Upper lobe of right lung (tissue), 1 donor: ENCODE data around the gene TTLL11. TPM values are rescaled to one million over a fixed set of nuclear protein-coding genes. Genes with fewer than 3 reads are reported as not detected.

ENCODE experiments used
- ATAC-seq: fragments of 200-7000 bp; cut with Tn5 transposase; one replicate; pipeline ENCODE4 v1.9.1; 2020; ENCODE audit warnings: mild to moderate bottlenecking, moderate library complexity
- DNase-seq: peaks from one replicate; pipeline ENCODE4 v3.0.0-alpha.2; 2020
- H3K27ac ChIP-seq: fragments of 200-600 bp; one replicate; pipeline ENCODE4 v1.8.0; 2022
- H3K27me3 ChIP-seq: fragments of 200-600 bp; one replicate; pipeline ENCODE4 v1.8.0; 2022; ENCODE audit warnings: mild to moderate bottlenecking
- H3K36me3 ChIP-seq: fragments of 200-600 bp; one replicate; pipeline ENCODE4 v1.8.0; 2022
- H3K4me1 ChIP-seq: fragments of 200-600 bp; one replicate; pipeline ENCODE4 v1.8.0; 2022
- H3K4me3 ChIP-seq: fragments of 200-600 bp; one replicate; pipeline ENCODE4 v1.8.0; 2022; ENCODE audit warnings: mild to moderate bottlenecking
- H3K9me3 ChIP-seq: fragments of 200-600 bp; one replicate; pipeline ENCODE4 v1.8.0; 2022
- CTCF ChIP-seq: fragments of 200-600 bp; IDR thresholded peaks from one replicate; pipeline ENCODE4 v1.8.0; 2022; ENCODE audit warnings: antibody characterized with exemption
- intact Hi-C: fragments of 100-400 bp; cut with DNase I; formaldehyde crosslinking; loops from one replicate; pipeline ENCODE4 v1.11.0; 2022
- total RNA-seq: library from RNA; stranded (reverse); fragmentation: NEBNext Ultra II Directional; extraction: Animal tissue kit (Norgen Biotek cat#: 25700); gene quantifications from one replicate; pipeline ENCODE4 v1.2.1, GENCODE V29; 2021
- donor health status: DM: no; HTN: yes; CAD: no; lungs with severe emphysema.

Gene TTLL11
- total RNA-seq, 1 donor from 2014 or later, result 10.7 TPM

GRCh38 chr9:122084026-122084675, 9.0 kb downstream of the TTLL11 start:
- peaks cover 5% of the 10 kb centered on the region for H3K36me3 ChIP-seq
- TF ChIP-seq CTCF, result no peak
- no peaks in the 10 kb centered on the region for H3K4me1 ChIP-seq
- DNase-seq (no peak), ATAC-seq (no peak)
- no peaks in the 10 kb centered on the region for H3K27me3 ChIP-seq
- no peaks in the 10 kb centered on the region for H3K9me3 ChIP-seq
- intact Hi-C loops, result no loop called here
- H3K27ac ChIP-seq, result no peak overlapping the region
- no peak overlapping the region for H3K4me3 ChIP-seq

- intact Hi-C loops, result no loop called here
- H3K27me3 ChIP-seq, result no peaks in the 10 kb centered on the region
- no peak for TF ChIP-seq CTCF
- H3K27ac ChIP-seq, result no peak overlapping the region
- H3K4me3 ChIP-seq, result no peak overlapping the region
- DNase-seq, result no peak
- H3K4me1 ChIP-seq, result peaks cover 1% of the 10 kb centered on the region
- ATAC-seq, result peak; percentile 91
- no peaks in the 10 kb centered on the region for H3K36me3 ChIP-seq
- peaks cover 7% of the 10 kb centered on the region for H3K9me3 ChIP-seq
Measured at GRCh38 chr9:122080986-122081385, 12.1 kb downstream of the TTLL11 start.

- H3K36me3 ChIP-seq, result no peaks in the 10 kb centered on the region
- peaks cover 7% of the 10 kb centered on the region for H3K4me1 ChIP-seq
- no peak overlapping the region for H3K4me3 ChIP-seq
- intact Hi-C loops, result no loop called here
- H3K9me3 ChIP-seq, result peaks cover 7% of the 10 kb centered on the region
- no peaks in the 10 kb centered on the region for H3K27me3 ChIP-seq
- no peak for TF ChIP-seq CTCF
- ATAC-seq, result no peak
- DNase-seq, result no peak
- H3K27ac ChIP-seq, result no peak overlapping the region
Measured at GRCh38 chr9:122078557-122078956, 14.6 kb downstream of the TTLL11 start.

GRCh38 chr9:122076773-122077172, 16.3 kb downstream of the TTLL11 start:
- TF ChIP-seq CTCF, result no peak
- no peak for DNase-seq
- Histone ChIP-seq H3K27ac (no peak overlapping the region), H3K27me3 (no peaks in the 10 kb centered on the region), H3K4me1 (peaks cover 7% of the 10 kb centered on the region), H3K4me3 (no peak overlapping the region), H3K36me3 (no peaks in the 10 kb centered on the region), H3K9me3 (peaks cover 7% of the 10 kb centered on the region)
- intact Hi-C loops, result no loop called here
- ATAC-seq, result no peak

GRCh38 chr9:122076117-122076516, 17.0 kb downstream of the TTLL11 start:
- Histone ChIP-seq H3K36me3 (no peaks in the 10 kb centered on the region), H3K27me3 (no peaks in the 10 kb centered on the region), H3K9me3 (peaks cover 7% of the 10 kb centered on the region), H3K4me3 (no peak overlapping the region), H3K27ac (no peak overlapping the region), H3K4me1 (peaks cover 7% of the 10 kb centered on the region)
- TF ChIP-seq CTCF, result no peak
- intact Hi-C loops, result no loop called here
- ATAC-seq, result no peak
- no peak for DNase-seq
